Osteocyte (in vitro differentiated cells): ENCODE data around the gene CTIF. TPM values are rescaled to one million over a fixed set of nuclear protein-coding genes. Genes with fewer than 3 reads are reported as not detected.
"Not testable (repeated sequence)": the region's sequence is repeated elsewhere in the genome, so short reads cannot be mapped to it uniquely, and the experiment has no call there.

Source experiments
- DNase-seq: peaks from one replicate; pipeline ENCODE4 v3.0.0; 2021; ENCODE audit warnings: mixed read lengths; ENCODE audit not compliant: unreplicated experiment; ENCODE audit errors: extremely low spot score
- H3K27ac Mint-ChIP-seq: one replicate; pipeline ENCODE4 v1.8.0; 2021; ENCODE audit warnings: mild to moderate bottlenecking, mixed read lengths; ENCODE audit not compliant: unreplicated experiment
- H3K27me3 Mint-ChIP-seq: one replicate; pipeline ENCODE4 v1.8.0; 2021; ENCODE audit warnings: mixed read lengths; ENCODE audit not compliant: unreplicated experiment
- H3K36me3 Mint-ChIP-seq: one replicate; pipeline ENCODE4 v1.8.0; 2021; ENCODE audit warnings: mixed read lengths; ENCODE audit not compliant: unreplicated experiment
- H3K4me1 Mint-ChIP-seq: one replicate; pipeline ENCODE4 v1.8.0; 2021; ENCODE audit warnings: mixed read lengths; ENCODE audit not compliant: unreplicated experiment
- H3K4me3 Mint-ChIP-seq: one replicate; pipeline ENCODE4 v1.8.0; 2021; ENCODE audit warnings: mild to moderate bottlenecking, moderate library complexity, mixed read lengths; ENCODE audit not compliant: unreplicated experiment
- H3K9me3 Mint-ChIP-seq: one replicate; pipeline ENCODE4 v1.8.0; 2021; ENCODE audit warnings: mixed read lengths; ENCODE audit not compliant: unreplicated experiment
- total RNA-seq: library from RNA; stranded (reverse); gene quantifications from 2 replicates; pipeline ENCODE4 v1.2.1, GENCODE V29; 2021
- TF ChIP-seq, protein P1 (sequence below): fragments of 200-600 bp; sonication (generic); IDR thresholded peaks from 2 replicates; pipeline ENCODE4 v1.5.0; 2021; ENCODE audit warnings: antibody characterized with exemption, mild to moderate bottlenecking, moderate library complexity

Gene CTIF
- total RNA-seq, 1 donor from 2014 or later: 172 TPM

DNA sequence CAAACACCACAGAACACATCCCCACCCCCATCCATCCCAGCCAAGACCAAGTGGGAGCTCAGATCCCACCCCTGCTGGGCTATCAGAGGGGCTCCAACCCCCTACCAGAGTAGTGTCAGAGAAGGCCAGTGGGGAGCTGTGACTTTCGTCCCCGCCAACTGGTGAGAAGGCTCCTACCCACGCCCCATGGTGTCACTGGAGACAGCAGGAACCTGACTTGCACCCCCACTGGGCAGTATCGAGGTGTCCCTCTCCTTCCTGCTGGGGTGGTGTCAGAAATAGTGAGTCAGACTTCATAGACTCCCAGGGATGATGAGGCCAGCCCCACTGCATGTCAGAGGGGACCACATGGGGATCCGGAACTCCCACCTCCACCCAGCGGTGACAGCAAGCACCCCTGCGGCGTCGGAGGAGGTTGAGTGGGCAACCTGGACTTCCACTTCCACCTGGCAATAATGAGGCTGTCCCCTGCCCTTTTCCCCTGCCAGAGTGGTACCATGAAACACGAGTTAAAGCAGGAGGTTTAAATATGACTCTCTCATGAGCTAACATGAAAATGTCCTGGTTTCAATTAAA lies 106.7 kb downstream of the CTIF start:
- H3K36me3 Mint-ChIP-seq: peaks cover 39% of the 10 kb centered on the region
- peaks cover 53% of the 10 kb centered on the region for H3K4me1 Mint-ChIP-seq
- H3K27ac Mint-ChIP-seq: peak overlapping the region; percentile 31
- no peaks in the 10 kb centered on the region for H3K27me3 Mint-ChIP-seq
- DNase-seq: no peak
- H3K9me3 Mint-ChIP-seq: peaks cover 8% of the 10 kb centered on the region
- TF ChIP-seq, protein P1, sequence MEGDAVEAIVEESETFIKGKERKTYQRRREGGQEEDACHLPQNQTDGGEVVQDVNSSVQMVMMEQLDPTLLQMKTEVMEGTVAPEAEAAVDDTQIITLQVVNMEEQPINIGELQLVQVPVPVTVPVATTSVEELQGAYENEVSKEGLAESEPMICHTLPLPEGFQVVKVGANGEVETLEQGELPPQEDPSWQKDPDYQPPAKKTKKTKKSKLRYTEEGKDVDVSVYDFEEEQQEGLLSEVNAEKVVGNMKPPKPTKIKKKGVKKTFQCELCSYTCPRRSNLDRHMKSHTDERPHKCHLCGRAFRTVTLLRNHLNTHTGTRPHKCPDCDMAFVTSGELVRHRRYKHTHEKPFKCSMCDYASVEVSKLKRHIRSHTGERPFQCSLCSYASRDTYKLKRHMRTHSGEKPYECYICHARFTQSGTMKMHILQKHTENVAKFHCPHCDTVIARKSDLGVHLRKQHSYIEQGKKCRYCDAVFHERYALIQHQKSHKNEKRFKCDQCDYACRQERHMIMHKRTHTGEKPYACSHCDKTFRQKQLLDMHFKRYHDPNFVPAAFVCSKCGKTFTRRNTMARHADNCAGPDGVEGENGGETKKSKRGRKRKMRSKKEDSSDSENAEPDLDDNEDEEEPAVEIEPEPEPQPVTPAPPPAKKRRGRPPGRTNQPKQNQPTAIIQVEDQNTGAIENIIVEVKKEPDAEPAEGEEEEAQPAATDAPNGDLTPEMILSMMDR: no peak
- H3K4me3 Mint-ChIP-seq: no peak overlapping the region

DNA sequence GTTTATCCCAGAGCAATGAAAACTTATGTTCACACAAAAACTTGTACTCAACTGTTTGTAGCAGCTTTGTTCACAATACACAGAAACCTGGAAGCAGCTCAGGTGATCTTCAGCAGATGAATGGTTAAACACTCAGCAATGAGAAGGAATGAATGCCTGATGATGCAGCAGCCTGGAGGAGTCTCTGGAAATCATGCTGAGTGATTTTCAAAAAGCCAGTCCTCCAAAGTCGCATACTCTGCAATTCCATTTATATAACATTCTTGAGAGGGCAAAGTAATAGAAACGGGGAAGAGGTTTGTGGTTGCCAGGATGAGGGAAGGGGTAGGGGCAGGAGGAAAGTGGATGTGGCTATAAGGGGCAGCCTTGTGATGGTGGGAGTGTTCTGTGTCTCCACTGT lies 108.1 kb downstream of the CTIF start:
- Mint-ChIP-seq H3K27ac (peak overlapping the region; percentile 66), H3K4me1 (peaks cover 40% of the 10 kb centered on the region)
- DNase-seq: no peak

DNA sequence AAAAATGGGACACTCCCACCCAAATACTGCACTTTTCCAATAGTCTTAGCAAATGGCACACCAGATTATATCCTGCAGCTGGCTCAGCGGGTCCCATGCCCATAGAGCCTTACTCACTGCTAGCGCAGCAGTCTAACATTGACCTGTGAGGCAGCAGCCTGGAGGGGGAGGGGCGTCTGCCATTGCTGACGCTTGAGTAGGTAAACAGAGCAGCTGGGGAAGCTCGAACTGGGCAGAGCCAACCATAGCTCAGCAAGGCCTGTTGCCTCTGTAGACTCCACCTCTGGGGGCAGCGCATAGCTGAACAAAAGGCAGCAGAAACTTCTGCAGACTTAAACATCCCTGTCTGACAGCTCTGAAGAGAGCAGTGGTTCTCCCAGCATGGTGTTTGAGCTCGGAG lies 110.4 kb downstream of the CTIF start:
- DNase-seq: no peak
- Mint-ChIP-seq H3K4me3 (no peak overlapping the region), H3K27me3 (no peaks in the 10 kb centered on the region), H3K27ac (no peak overlapping the region), H3K36me3 (peaks cover 27% of the 10 kb centered on the region), H3K4me1 (peaks cover 25% of the 10 kb centered on the region), H3K9me3 (peaks cover 4% of the 10 kb centered on the region)
- TF ChIP-seq, protein P1: no peak

More for the DNA sequence above, 108.1 kb downstream of the CTIF start:
- Mint-ChIP-seq H3K4me3 (no peak overlapping the region), H3K36me3 (peaks cover 39% of the 10 kb centered on the region), H3K9me3 (peaks cover 7% of the 10 kb centered on the region), H3K27me3 (no peaks in the 10 kb centered on the region)
- TF ChIP-seq, protein P1: no peak

DNA sequence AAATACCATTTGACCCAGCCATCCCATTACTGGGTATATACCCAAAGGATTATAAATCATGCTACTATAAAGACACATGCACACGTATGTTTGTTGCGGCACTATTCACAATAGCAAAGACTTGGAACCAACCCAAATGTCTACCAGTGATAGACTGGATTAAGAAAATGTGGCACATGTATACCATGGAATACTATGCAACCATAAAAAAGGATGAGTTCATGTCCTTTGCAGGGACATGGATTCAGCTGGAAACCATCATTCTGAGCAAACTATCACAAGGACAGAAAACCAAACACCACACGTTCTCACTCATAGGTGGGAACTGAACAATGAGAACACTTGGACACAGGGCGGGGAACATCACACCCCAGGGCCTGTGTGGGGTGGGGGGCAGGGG lies 115.8 kb downstream of the CTIF start:
- not testable (repeated sequence) for DNase-seq, H3K27me3 Mint-ChIP-seq, H3K4me1 Mint-ChIP-seq, H3K27ac Mint-ChIP-seq, H3K9me3 Mint-ChIP-seq, H3K4me3 Mint-ChIP-seq
- H3K36me3 Mint-ChIP-seq: peaks cover 16% of the 10 kb centered on the region

DNA sequence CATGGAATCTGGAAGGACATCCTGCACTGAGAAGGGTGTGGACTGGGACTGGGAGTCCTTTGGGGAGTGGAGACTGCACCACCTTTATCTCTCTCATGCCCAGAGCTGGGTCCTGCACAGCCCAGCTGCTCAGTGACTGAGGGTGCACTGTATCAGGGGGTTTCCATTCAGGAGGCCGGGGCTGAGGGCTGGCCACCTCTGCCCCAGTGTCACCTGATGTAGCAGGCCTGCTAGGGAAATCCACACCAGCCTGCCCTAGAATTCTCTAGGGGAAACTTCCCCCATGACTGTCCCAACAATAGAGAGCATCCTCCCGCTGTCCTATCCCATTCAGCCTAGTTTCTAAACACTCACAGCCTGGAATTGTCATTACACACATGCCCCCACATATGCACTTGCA lies 116.7 kb downstream of the CTIF start:
- H3K27me3 Mint-ChIP-seq: no peaks in the 10 kb centered on the region
- TF ChIP-seq, protein P1: no peak
- no peaks in the 10 kb centered on the region for H3K4me1 Mint-ChIP-seq
- H3K9me3 Mint-ChIP-seq: peaks cover 4% of the 10 kb centered on the region
- H3K36me3 Mint-ChIP-seq: peaks cover 7% of the 10 kb centered on the region
- no peak overlapping the region for H3K4me3 Mint-ChIP-seq
- no peak for DNase-seq
- no peak overlapping the region for H3K27ac Mint-ChIP-seq

DNA sequence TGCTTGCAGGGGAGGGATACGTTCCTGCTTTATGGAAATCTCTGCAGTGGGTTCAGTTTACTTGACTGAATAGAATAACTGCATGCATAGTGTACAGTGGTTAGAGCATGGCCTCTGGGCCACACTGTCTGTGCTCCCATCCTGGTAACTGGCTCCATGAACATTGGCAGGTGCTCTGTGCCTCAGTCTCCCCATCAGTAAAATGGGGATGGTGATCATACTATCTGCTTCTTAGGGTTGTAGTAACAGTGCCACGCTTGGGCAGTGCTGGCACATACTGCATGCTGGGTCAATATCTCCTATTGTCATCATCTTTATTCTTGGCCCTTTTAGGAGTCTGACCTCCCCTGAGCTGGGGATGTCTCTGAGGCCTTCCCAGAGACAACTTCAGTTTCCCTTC lies 117.3 kb downstream of the CTIF start:
- no peak for DNase-seq
- H3K36me3 Mint-ChIP-seq: peaks cover under 1% of the 10 kb centered on the region
- H3K4me3 Mint-ChIP-seq: no peak overlapping the region
- peaks cover 4% of the 10 kb centered on the region for H3K9me3 Mint-ChIP-seq
- H3K27ac Mint-ChIP-seq: no peak overlapping the region
- TF ChIP-seq, protein P1: no peak
- H3K4me1 Mint-ChIP-seq: no peaks in the 10 kb centered on the region
- no peaks in the 10 kb centered on the region for H3K27me3 Mint-ChIP-seq
